OCI-LY3 (cell line): Measurements from ENCODE around the gene MBD6.

Experiments used
- EZH2phosphoT487 ChIP-seq: fragments of 200-600 bp; shearing (Covaris generic); IDR thresholded peaks from 2 replicates; pipeline ENCODE4 v1.6.1; 2018; ENCODE audit warnings: antibody characterized with exemption, mixed run types, low read depth
- TF ChIP-seq, protein P1 (sequence below): fragments of 200-600, 300-600 bp; sonication (generic); IDR thresholded peaks from 2 replicates; pipeline ENCODE4 v1.5.1; 2014; ENCODE audit warnings: antibody characterized with exemption, low read length, low read depth

DNA sequence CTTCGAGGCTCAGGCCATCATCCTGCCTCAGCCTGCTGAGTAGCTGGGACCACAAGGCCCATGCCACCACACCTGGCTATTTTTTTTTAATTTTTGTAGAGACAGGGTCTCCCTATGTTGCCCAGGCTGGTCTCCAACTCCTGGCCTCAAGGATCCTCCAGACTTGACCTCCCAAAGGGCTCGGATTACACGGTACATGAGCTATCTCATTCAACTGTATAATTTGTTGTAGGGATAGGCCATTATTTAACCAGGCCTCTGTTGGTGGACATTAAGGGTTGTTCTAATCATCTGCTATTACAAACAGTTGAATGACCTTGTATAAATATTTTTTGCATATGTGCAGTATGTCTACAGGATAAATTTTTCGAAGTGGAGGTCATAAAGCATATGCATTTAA, 36.2 kb downstream of the MBD6 start:
- TF ChIP-seq, protein P1, sequence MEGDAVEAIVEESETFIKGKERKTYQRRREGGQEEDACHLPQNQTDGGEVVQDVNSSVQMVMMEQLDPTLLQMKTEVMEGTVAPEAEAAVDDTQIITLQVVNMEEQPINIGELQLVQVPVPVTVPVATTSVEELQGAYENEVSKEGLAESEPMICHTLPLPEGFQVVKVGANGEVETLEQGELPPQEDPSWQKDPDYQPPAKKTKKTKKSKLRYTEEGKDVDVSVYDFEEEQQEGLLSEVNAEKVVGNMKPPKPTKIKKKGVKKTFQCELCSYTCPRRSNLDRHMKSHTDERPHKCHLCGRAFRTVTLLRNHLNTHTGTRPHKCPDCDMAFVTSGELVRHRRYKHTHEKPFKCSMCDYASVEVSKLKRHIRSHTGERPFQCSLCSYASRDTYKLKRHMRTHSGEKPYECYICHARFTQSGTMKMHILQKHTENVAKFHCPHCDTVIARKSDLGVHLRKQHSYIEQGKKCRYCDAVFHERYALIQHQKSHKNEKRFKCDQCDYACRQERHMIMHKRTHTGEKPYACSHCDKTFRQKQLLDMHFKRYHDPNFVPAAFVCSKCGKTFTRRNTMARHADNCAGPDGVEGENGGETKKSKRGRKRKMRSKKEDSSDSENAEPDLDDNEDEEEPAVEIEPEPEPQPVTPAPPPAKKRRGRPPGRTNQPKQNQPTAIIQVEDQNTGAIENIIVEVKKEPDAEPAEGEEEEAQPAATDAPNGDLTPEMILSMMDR: no peak
- no peak for TF ChIP-seq EZH2phosphoT487
